Measurements from ENCODE around the gene TBX2.
A peak's percentile ranks its signal among the peaks of the same experiment; 100 is the strongest.

The TBX2 gene

DNA sequence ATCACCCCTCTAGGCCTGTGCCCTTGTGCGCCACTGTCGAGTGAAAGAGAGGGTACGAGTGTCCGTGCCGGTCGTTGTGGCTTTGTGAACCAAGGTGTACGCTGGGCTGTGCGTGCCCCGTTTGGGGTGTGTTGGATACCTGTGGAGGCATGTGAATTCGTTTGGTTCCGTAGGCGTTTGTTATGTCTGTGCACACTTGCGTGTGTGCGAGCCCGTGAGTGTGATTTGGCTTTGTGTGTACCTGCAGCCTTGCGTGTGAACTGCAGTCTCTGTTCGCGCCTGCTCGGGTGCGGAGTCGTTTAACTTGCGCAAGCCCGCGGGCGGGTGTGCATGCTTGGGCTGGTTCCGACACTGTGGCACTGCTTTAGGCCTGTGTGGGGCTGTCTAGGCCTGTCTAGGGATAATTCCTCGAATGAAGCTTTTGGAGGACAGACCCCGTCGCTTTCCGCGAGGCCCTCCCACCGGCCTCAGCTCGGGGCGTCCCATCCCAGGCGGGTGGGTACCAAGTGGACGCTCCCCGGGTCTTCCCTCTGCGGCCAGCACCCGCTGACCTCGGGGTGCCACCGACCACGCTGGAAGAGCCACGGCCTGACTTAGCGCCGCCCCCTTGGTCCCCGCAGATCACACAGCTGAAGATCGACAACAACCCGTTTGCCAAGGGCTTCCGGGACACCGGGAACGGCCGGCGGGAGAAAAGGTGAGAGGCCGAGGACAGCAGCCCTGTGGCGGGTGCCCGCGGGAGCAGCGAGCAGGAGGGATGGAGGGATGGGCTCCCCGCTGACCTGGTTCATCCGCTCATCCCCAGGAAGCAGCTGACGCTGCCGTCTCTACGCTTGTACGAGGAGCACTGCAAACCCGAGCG is 4.4 kb downstream of the TBX2 start:
- DNase-seq = no peak

DNA sequence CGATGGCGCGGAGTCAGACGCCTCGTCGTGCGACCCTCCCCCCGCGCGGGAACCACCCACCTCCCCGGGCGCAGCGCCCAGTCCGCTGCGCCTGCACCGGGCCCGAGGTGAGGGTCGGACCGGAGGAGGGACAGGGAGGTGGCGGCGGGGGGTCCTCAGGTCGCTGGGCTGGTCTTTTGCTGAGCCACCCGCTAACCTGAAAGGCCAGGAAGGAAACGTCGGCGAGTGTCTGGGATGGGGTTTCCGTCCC is 4.9 kb downstream of the TBX2 start:
- no peak for DNase-seq

DNA sequence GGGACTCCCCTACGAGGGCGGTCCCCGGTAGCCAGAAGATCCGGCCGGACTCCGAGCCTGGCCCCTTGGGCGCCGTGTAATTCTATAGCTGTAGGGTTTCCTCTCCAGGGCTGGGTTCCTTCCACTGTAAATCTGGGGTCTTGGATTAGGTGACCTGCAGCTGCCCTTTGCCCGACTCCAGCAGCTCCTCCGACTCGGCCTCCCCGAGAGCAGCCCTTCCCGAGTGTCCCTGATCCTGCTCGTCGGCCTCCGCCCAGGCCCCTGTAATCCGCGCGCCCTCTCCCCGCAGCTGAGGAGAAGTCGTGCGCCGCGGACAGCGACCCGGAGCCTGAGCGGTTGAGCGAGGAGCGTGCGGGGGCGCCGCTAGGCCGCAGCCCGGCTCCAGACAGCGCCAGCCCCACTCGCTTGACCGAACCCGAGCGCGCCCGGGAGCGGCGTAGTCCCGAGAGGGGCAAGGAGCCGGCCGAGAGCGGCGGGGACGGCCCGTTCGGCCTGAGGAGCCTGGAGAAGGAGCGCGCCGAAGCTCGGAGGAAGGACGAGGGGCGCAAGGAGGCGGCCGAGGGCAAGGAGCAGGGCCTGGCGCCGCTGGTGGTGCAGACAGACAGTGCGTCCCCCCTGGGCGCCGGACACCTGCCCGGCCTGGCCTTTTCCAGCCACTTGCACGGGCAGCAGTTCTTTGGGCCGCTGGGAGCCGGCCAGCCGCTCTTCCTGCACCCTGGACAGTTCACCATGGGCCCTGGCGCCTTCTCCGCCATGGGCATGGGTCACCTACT is 5.5 kb downstream of the TBX2 start:
- no peak for DNase-seq

DNA sequence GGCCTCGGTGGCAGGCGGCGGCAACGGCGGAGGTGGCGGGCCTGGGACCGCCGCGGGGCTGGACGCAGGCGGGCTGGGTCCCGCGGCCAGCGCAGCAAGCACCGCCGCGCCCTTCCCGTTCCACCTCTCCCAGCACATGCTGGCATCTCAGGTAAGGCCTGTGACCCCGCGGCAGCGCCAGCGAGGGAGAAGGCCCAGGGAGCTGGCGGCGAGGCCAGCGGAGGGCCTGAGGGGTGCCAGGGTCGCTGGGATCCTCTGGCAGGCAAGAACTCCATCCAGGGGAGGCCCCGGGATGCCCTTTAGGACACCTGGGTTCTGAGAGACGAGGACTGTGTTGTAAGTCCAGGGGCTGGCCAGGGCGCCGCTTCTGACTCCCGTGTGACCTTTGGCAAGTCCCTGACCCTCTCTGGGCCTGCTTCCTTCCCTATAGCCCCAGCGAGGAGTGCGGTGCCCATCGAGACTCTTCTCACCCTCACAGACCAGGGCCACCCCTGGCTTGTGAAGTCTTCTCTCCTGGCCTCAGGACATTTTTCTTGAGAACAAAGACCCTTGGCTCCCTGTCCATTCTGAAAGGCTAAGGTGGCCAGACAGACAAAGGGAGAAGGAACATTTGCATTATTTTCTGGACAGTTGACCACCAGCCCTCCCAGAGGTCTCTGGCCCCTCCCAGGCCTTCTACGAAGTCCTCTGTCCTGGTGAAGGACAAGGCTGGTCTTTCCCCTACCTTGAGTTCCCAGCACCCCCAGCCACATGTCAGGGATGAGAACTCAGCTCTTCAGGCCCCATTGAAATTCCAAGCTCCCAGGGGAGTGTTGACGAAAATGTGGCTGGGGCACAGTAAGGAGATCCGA is 6.3 kb downstream of the TBX2 start:
- DNase-seq = no peak

DNA sequence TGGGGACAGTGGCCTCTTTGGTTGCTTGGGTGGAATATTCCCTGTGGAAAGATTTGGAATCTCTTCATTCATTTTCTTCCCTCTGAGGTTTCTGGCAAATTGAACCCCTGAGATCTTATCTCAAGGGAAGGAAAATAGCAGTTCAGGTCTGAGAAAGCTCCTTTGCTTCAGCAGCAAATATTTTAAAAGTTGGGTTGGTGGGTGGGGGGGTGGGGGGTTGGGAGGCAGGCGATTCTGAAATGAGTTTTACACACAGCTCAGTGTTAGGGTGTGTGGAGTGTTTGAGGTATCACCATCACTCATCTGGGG is 6.8 kb downstream of the TBX2 start:
- no peak for DNase-seq

DNA sequence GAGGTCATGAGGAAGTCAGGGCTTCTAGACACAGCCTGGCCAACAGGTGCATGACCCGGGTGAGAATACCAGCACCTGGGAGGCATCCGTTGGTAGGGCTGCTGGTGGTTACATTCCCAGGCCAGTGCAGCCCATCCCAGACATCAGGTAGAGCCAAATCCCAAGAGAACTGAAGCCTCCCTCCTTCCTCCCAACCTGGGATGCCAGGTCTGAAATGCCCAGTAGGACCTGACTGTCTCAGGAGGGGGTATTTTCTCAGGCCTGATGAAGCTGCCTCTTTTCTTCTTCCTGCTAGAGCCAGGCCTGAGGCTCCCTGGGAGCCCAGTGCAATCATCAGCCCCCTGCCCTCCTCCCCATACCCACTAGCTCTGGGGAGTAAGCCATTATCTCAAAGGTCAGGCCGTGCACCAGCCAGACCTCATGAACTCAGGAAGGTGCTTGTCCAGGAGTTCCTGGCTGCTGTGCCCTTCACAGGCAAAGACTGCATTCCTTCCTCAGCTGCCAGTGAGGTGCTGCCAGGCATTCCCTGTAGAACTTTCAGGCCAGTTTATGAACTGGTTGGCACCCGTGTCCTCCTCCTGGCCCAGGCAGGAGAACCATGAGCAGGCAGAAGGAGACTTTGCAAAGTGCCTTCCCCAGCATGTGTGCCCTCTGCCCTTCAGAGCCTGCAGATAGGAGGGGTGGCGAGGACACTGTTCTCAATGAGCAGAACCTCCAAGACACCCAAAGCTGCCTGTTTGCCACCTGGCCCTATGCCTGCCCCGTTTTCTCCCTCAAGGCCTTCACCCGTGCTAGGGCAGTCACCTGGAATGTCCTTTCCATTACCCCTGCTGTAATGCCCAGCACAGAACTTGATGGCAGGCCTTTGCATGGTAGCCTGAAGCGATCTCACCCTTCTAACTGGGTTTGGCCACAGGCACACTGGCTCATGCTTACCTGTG is 7.6 kb downstream of the TBX2 start:
- DNase-seq = no peak

DNA sequence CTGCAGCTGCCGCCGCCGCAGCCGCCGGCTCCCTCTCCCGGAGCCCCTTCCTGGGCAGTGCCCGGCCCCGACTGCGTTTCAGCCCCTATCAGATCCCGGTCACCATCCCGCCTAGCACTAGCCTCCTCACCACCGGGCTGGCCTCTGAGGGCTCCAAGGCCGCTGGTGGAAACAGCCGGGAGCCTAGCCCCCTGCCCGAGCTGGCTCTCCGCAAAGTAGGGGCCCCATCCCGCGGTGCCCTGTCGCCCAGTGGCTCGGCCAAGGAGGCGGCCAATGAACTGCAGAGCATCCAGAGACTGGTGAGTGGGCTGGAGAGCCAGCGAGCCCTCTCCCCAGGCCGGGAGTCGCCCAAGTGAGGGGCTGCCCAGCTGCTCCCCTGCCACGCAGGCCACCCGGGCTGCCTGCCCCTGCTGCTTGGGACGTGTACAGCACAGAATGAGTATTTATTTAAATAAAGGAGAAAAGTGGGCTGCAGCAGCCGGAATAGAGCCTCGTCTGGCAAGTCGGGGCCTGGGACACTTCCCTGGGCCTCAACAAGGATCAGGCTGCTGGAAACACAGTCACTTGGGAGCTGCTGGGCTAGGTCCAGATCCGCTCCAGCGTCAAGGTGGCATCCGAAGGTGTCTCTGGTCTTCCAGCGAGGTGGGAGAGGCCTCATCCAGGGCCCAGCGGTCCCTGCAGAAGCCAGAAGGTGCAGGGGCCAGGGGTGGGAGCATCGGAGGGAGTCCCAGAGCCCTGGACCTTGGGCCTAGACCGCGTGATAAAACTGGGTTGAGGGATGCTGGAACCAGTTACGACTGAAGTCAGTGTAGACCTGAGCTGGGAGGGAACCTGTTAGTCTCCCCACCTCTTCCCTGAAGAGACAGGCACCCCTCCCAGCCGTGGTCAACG is 8.8 kb downstream of the TBX2 start:
- DNase-seq = no peak

DNA sequence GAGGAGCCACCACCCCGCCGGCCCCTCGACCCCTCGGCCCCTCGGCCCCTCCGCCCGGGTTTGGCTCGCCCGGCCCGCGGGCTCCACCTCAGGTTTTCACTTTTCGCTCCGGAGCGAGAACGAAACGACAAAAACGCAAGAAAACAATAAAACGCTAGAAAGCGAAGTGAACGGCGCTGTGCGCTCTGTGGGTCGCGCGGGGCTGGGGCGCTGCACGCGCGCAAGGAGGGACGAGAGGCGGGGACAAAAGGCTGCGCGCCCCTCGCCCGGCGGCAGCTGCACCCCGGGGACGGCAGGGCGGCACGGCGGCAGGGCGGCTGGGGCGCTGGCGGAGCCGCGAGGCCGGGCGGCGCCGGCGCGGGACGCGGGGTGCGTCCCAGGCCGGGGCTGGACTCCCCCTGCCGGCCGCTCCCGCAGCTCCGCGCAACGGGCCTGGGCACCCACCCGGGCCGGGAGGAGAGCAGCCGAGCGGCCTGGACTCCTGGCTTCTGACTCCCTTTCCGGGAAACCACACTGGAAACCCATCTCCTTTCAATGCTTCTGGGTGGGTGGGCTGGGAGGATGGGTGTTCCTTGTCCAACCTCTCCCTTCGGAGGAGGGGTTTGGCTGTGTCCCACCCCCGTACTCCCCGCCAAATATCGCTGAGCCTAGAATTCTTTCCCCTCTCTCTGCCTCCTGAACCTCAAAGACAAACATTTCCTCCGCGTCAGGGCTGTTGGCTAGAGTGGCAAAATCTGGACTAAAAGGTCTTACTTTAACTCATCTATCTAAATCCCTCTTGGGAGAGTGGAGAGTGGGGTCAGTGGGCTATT is 9.9 kb downstream of the TBX2 start:
- DNase-seq = peak; percentile 58

DNA sequence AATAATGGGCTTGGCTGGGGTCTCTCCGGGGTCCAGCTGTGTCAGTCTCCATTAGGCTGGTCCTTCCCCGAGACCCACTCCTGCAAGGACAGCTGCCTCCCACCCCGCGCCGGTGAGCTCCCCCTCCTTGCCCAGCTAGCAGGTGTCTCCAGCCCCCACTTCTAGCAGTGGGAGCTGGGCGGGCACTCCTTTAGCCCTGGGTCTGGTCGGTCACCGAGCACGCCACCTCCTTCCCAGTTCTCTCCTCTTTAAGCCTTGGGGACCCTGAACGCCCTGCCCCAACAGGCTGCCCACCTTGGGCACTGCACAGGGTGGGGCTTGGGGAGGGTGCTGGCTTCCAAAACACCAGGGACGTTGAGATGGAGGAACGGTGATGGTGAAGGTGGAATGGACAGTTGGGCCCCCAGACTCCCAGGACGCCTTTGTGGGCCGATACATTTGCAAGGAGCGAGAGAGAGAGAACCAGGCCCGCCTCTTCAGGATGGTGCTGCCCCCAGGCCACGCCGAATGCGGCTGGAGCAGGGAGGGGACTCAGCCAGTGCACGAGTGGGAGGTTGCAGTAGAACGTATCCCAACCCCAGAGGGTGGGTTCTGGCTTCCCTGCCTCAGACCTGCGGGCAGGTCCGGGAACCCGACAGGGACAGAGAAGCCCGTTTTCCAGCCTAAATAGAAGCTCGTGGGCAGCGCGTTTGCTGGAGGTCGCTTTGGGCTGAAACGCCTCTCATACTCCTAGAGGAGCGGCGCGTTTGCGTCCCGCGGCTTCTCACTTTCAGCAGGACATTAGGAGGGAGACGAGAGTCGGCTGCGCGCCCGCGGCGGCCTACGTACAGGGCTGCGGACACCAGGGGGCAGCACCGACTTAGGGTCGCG is 10.7 kb downstream of the TBX2 start:
- no peak for DNase-seq

DNA sequence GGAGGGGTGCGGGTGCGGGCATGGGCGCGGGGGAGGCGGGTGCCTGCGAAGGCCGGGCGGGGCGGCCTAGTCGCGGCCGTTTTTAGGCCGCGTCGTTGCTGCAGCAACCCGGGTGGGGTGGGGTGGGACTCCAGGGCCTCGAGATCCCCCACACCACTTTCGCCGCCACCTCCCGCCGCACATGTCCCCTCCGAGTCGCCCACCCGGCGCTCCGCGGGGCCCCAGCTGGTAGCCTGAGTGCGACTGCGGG is 11.3 kb downstream of the TBX2 start:
- DNase-seq = no peak

DNA sequence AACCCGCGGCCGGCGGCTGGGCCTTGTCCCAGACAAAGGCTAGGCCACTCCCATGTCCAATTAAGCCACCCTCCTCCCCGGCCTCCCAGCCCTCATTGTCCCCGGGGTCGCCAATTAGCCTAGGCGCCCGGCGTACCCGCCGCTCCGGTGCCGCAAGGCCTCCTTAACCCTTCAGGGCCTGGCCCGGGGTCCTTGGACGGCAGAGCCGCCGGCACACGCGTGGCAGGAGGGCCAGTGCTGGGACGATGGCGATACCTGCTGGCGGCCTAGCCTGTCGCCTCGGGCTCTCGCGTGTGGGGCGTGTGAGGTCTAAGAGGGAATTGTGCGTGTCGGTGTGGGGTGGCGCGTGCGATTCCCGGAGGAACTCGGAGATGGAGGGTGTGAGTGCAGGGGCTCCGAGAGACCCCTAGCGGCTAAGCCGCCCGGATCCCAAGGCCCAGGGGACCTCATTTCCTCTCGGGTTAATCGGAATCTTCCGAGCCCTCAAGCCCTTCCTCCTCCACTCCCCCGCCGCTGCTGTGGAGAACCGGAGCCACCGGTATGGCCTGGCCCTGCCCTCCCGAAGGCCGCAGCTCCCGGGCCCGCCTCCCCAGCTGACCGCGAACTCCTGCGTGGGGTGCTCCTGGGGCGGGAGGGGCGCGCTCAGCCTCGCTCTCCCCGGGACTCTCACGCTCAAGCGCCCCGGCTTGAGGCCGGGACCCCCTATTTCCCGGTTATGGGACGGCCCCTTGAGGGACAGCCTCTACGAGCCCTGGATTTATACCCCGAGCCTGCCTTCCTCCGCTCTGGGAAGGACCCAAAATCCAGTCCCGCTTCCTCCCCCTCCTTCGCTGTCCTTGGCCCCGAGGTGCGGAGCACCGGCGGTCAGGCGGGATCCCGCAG is 11.9 kb downstream of the TBX2 start:
- DNase-seq = no peak

DNA sequence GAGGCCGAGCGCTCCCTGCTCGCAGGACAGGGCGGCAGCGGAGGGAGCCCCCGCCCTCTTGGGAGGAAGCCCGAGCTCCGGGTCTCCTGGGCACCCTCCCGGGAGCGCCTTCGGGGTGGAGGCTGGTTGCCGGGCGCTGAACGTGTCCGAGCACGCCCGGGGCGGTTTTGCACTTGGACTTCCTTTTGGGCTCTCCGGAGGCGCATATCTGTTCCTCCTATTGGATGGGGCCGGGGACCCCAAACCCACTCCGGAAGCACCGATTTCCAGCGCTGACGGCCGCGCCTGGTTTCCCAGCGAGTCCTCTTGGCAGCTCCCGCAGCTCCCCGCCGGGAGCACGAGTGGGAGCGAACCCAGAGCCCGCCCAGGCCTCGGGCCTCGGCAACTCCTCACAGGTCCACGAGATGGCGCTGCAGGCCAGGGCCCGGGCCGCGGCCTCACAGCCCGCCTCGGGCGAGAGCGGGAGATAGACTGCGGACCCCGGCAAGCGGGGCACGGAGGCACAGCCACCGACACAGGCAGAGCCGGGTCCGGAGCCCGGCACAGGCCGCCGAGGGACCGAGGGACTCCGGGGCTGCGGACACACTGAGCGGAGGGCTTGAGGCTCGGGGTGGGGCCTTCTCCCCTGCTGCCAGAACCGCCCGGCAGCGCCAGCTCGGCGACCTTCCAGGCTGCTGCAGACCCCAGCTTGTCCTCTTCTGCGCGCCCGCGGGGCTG is 12.7 kb downstream of the TBX2 start:
- peak; percentile 62 for DNase-seq

DNA sequence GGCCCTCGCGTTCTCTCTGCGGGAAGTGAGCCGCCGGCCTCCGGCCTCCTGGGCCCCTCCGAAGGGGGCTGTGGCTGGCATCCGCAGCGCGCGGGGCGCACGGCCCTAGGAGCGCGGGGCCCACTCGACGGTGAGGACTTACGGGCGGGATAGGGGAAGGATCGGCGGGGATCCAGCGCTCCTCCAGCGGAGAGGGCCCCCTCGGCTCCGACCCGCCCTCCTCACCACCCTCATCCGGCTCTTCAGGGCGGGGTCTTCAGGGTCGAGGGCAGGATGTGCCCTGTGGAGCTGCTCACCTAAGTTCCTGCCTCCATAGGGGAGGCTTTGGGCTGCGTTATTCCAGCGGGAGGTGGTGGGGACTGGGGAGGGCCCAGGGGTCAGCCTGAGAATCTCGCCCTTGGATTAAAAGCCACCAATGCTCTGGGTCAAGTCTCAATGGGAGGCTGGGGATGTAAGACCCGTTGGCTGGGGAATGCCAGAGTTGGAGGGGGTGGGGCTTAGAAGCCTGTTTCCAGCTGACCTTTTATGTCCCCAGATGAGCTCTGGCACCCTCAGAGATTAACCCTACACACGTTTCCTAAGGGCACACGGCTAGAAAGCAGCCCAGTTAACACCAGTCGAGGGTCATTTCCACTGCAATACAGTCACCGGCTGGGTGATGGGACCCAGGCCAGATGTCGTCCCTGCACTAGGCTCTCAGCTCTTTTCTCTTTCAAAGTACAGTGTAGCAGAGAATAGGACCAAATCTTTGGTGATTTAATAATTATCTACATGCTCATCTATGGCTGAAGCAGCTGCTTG is 13.4 kb downstream of the TBX2 start:
- no peak for DNase-seq

DNA sequence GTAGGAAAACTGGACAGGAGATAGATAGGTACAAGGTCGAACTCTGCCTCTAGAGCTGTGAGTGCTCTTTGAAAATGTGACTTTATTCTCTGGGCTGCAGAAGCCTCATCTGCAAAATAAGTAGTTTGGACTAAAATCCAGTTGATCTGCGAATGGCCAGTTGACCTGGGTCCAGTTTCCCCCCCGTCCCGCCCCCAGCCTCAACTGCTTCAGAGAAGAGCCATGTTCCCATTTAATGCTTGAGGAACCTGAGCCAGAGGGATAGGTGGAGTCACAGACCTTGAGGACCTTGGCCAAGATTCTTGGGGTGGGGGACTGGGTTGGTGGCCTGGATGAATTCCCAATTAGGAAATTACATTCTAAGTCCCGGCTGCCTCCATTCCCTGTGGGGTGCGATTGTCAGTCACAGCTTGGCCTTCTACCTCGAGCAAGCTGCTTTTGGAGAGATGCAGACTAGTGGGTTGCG is 14.1 kb downstream of the TBX2 start:
- no peak for DNase-seq

DNA sequence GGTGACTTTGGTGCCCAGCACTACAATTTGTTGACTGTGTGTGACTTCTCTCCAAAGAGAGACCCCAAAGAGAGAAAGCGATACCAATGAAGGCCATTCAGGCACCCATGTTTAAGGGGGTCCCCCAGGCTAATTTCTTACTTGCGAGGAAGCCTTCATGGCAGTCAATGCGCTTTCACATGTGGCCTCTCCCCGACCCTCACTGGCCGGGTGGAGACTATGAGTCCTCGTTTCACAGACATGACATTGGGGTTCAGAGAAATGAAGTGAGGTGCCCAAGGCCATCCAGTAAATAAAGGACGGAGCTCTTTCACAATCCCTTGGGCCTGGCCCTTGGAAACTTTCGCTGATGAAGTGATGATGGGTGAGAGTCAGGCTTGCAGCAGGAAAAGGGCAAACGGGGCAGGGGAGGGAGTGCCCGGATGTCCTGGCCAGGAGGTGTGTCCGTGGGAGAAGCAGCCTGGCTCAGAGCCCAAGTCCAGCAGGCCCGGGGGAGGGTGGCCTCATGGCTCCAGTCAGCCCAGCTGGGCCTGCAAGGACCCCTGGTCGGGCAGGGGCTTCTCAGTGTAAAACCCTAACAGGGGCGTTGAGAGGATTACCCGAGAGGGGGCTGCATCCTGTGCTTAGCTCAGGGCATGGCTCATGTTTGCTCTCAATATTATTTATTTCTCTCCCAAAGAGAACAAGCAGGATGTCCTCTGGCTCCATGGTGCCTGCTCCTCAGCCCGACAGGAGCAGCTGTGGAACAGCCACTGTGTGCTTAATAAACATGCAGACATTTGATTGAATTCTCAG is 14.7 kb downstream of the TBX2 start:
- DNase-seq = no peak

DNA sequence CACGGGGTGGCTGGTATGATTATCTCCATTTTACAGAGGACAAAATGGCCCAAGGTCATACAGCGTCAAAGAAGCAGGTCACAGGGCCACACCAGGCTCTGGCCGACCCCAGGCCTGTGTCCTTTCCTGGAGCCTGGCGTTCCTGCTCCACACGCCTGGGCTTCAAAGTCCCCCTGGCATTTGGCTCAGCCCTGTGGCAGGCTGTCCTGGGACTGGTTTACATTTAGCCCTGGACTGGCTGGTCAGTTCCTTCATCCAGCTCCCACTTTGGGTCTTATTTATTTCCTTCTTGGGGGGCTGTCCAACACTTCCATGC is 15.3 kb downstream of the TBX2 start:
- no peak for DNase-seq
